Measurements from ENCODE around the gene KRTAP4-16. TPM values are rescaled to one million over a fixed set of nuclear protein-coding genes. Genes with fewer than 3 reads are reported as not detected.
"Not testable (repeated sequence)": the region's sequence is repeated elsewhere in the genome, so short reads cannot be mapped to it uniquely, and the experiment has no call there.

Gene KRTAP4-16
- not detected for polyA plus RNA-seq (2013, experiment 1 of 2)
- polyA plus RNA-seq (2013, experiment 2 of 2): not detected

DNA sequence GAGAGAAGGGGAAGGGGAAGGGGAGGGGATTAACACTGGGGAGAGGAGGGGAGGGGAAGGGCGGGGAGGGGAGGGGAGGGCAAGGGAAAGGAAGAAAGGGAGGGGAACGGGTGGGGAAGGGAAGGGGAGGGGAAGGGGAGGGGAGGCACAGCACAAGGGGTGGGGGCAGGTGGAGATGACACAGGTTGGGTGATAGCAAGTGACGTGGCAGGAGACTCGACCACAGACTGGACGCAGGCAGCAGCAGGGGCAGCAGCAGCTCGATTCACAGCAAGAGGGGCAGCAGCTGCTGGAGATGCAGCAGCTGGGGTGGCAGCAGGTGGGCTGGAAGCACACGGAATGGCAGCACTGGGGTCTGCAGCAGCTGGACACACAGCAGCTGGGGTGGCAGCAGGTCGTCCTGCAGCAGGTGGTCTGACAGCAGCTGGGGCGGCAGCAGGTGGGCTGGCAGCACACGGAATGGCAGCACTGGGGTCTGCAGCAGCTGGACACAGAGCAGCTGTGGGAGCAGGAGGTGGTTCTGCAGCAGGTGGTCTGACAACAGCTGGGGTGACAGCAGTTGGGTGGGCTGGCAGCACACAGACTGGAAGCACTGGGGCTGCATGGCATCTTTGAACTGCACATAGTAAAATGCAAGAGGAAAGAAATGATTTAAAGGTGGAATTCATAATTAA is at the start of gene KRTAP4-16:
Gene KRTAP4-16 (minus strand): TSS at position 624 of the 674 bp plus-strand sequence. CDS start 0 bp downstream, at position 624.
- no peak within 1 kb of the TSS for H3K4me3 ChIP-seq (ENCODE audit: low read length)
- no peak for DNase-seq
- no CpG with 5 or more reads among the region's 10 CpGs for WGBS (ENCODE audit: extremely low coverage, insufficient coverage, low lambda C conversion rate)

DNA sequence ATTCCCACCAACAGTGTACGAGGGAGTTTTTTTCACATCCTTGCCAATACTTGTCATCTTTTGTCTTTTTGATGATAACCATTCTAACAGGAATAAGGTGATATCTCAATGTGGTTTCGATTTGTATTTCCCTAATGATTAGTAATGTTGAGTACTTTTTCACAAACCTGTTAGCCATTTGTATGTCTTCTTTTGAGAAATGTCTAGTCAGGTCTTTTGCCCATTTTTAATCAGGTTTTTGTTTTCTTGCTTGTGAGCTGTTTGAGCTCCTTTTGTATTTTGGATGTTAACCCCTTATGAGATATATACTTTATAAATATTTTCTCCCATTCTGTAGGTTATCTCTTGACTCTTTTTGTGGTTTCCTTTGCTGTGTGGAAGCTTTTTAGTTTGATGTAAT is 49.5 kb upstream of the KRTAP4-16 start:
- H3K27ac ChIP-seq (ENCODE audit: low read depth, low read length): no peak overlapping the region
- no CpG with 5 or more reads among the region's 2 CpGs for WGBS (ENCODE audit: extremely low coverage, insufficient coverage, low lambda C conversion rate)
- H2BK120ac ChIP-seq (ENCODE audit: low read depth, low read length): no peak overlapping the region
- DNase-seq: no peak
- no peak overlapping the region for H4K5ac ChIP-seq (ENCODE audit: low read length)
- H3K4ac ChIP-seq (ENCODE audit: low read depth, low read length): no peak overlapping the region
- H3K4me3 ChIP-seq (ENCODE audit: low read length): no peak overlapping the region
- H3K4me2 ChIP-seq (ENCODE audit: low read length): no peak overlapping the region
- H3K56ac ChIP-seq (ENCODE audit: low read length): no peak overlapping the region
- H3K27me3 ChIP-seq (ENCODE audit: insufficient read depth, low read length, poor library complexity): no peaks in the 10 kb centered on the region
- H2BK15ac ChIP-seq (replicated peaks; ENCODE audit: low read depth): no peak overlapping the region
- no peaks in the 10 kb centered on the region for H3K4me1 ChIP-seq (ENCODE audit: control insufficient read depth, low read depth, low read length)
- H3K36me3 ChIP-seq (ENCODE audit: control insufficient read depth, insufficient read depth, low read length): no peaks in the 10 kb centered on the region
- no peak overlapping the region for H3K18ac ChIP-seq (ENCODE audit: low read length)
- H3K79me2 ChIP-seq (ENCODE audit: control insufficient read depth, insufficient read depth, low read length): no peaks in the 10 kb centered on the region
- H3K9ac ChIP-seq (ENCODE audit: low read length): no peak overlapping the region
- H2BK5ac ChIP-seq (ENCODE audit: low read length): no peak overlapping the region
- H3K79me1 ChIP-seq (ENCODE audit: low read length): no peaks in the 10 kb centered on the region
- no peak overlapping the region for H3K23ac ChIP-seq (ENCODE audit: low read length)
- H4K8ac ChIP-seq (ENCODE audit: low read depth, low read length): no peak overlapping the region
- no peak overlapping the region for H2AK5ac ChIP-seq (ENCODE audit: low read length)

More for the DNA sequence above, at the start of gene KRTAP4-16:
- no peak within 1 kb of the TSS for H3K9ac ChIP-seq (ENCODE audit: low read length)
- H3K27ac ChIP-seq (ENCODE audit: low read depth, low read length): no peak within 1 kb of the TSS
- H3K23ac ChIP-seq (ENCODE audit: low read length): no peak within 1 kb of the TSS
- H3K4ac ChIP-seq (ENCODE audit: low read depth, low read length): no peak within 1 kb of the TSS
- H3K27me3 ChIP-seq (ENCODE audit: insufficient read depth, low read length, poor library complexity): no peaks in the 10 kb centered on the region
- H3K36me3 ChIP-seq (ENCODE audit: control insufficient read depth, insufficient read depth, low read length): no peaks in the 10 kb centered on the region
- H2BK120ac ChIP-seq (ENCODE audit: low read depth, low read length): no peak within 1 kb of the TSS
- no peak within 1 kb of the TSS for H2BK15ac ChIP-seq (replicated peaks; ENCODE audit: low read depth)
- no peak within 1 kb of the TSS for H4K5ac ChIP-seq (ENCODE audit: low read length)
- H4K8ac ChIP-seq (ENCODE audit: low read depth, low read length): no peak within 1 kb of the TSS
- no peaks in the 10 kb centered on the region for H3K79me2 ChIP-seq (ENCODE audit: control insufficient read depth, insufficient read depth, low read length)
- no peaks in the 10 kb centered on the region for H3K4me1 ChIP-seq (ENCODE audit: control insufficient read depth, low read depth, low read length)
- H3K56ac ChIP-seq (ENCODE audit: low read length): no peak within 1 kb of the TSS
- H2BK5ac ChIP-seq (ENCODE audit: low read length): no peak within 1 kb of the TSS
- H3K4me2 ChIP-seq (ENCODE audit: low read length): no peak within 1 kb of the TSS
- H2AK5ac ChIP-seq (ENCODE audit: low read length): no peak within 1 kb of the TSS
- no peaks in the 10 kb centered on the region for H3K79me1 ChIP-seq (ENCODE audit: low read length)
- H3K18ac ChIP-seq (ENCODE audit: low read length): no peak within 1 kb of the TSS

- Histone ChIP-seq H3K27me3 (ENCODE audit: insufficient read depth, low read length, poor library complexity) (no peaks in the 10 kb centered on the region), H4K8ac (ENCODE audit: low read depth, low read length) (no peak overlapping the region), H3K79me2 (ENCODE audit: control insufficient read depth, insufficient read depth, low read length) (no peaks in the 10 kb centered on the region), H4K5ac (ENCODE audit: low read length) (no peak overlapping the region), H3K56ac (ENCODE audit: low read length) (no peak overlapping the region), H2BK120ac (ENCODE audit: low read depth, low read length) (no peak overlapping the region), H3K9ac (ENCODE audit: low read length) (no peak overlapping the region), H3K18ac (ENCODE audit: low read length) (no peak overlapping the region), H3K4ac (ENCODE audit: low read depth, low read length) (no peak overlapping the region), H3K79me1 (ENCODE audit: low read length) (no peaks in the 10 kb centered on the region), H3K4me1 (ENCODE audit: control insufficient read depth, low read depth, low read length) (no peaks in the 10 kb centered on the region), H3K4me3 (ENCODE audit: low read length) (no peak overlapping the region), H3K4me2 (ENCODE audit: low read length) (no peak overlapping the region), H3K36me3 (ENCODE audit: control insufficient read depth, insufficient read depth, low read length) (no peaks in the 10 kb centered on the region), H3K27ac (ENCODE audit: low read depth, low read length) (no peak overlapping the region), H2BK15ac (replicated peaks; ENCODE audit: low read depth) (no peak overlapping the region), H3K23ac (ENCODE audit: low read length) (no peak overlapping the region), H2BK5ac (ENCODE audit: low read length) (no peak overlapping the region), H2AK5ac (ENCODE audit: low read length) (no peak overlapping the region)
- DNase-seq: no peak
- WGBS (ENCODE audit: extremely low coverage, insufficient coverage, low lambda C conversion rate): no CpG with 5 or more reads among the region's 4 CpGs
These were observed 48.0 kb upstream of the KRTAP4-16 start for GRCh38 chr17:41150026-41150425.

- Histone ChIP-seq H4K5ac (ENCODE audit: low read length) (no peak within 1 kb of the TSS), H3K18ac (ENCODE audit: low read length) (no peak within 1 kb of the TSS), H3K27ac (ENCODE audit: low read depth, low read length) (no peak within 1 kb of the TSS), H2BK15ac (replicated peaks; ENCODE audit: low read depth) (no peak within 1 kb of the TSS), H3K4ac (ENCODE audit: low read depth, low read length) (no peak within 1 kb of the TSS), H3K79me1 (ENCODE audit: low read length) (no peaks in the 10 kb centered on the region), H3K36me3 (ENCODE audit: control insufficient read depth, insufficient read depth, low read length) (no peaks in the 10 kb centered on the region), H3K4me1 (ENCODE audit: control insufficient read depth, low read depth, low read length) (no peaks in the 10 kb centered on the region), H3K4me3 (ENCODE audit: low read length) (no peak within 1 kb of the TSS), H3K27me3 (ENCODE audit: insufficient read depth, low read length, poor library complexity) (no peaks in the 10 kb centered on the region), H2BK120ac (ENCODE audit: low read depth, low read length) (no peak within 1 kb of the TSS), H4K8ac (ENCODE audit: low read depth, low read length) (no peak within 1 kb of the TSS), H2AK5ac (ENCODE audit: low read length) (no peak within 1 kb of the TSS), H3K4me2 (ENCODE audit: low read length) (no peak within 1 kb of the TSS), H3K23ac (ENCODE audit: low read length) (no peak within 1 kb of the TSS), H3K9ac (ENCODE audit: low read length) (no peak within 1 kb of the TSS), H2BK5ac (ENCODE audit: low read length) (no peak within 1 kb of the TSS), H3K56ac (ENCODE audit: low read length) (no peak within 1 kb of the TSS), H3K79me2 (ENCODE audit: control insufficient read depth, insufficient read depth, low read length) (no peaks in the 10 kb centered on the region)
- WGBS (ENCODE audit: extremely low coverage, insufficient coverage, low lambda C conversion rate): no CpG with 5 or more reads among the region's 2 CpGs
- DNase-seq: no peak
These were observed 47.6 kb upstream of the KRTAP4-16 start, which contains the start of gene KRTAP4-5 for GRCh38 chr17:41149652-41149985. TSS of gene KRTAP4-5 (minus strand) at chr17:41149825. CDS start at chr17:41149767, 58 bp downstream.

GRCh38 chr17:41148971-41149651 is 47.1 kb upstream of the KRTAP4-16 start:
- H3K79me1 ChIP-seq (ENCODE audit: low read length); H2AK5ac ChIP-seq (ENCODE audit: low read length); DNase-seq; H3K36me3 ChIP-seq (ENCODE audit: control insufficient read depth, insufficient read depth, low read length); H3K23ac ChIP-seq (ENCODE audit: low read length); H2BK5ac ChIP-seq (ENCODE audit: low read length); H3K27ac ChIP-seq (ENCODE audit: low read depth, low read length); H2BK15ac ChIP-seq (replicated peaks; ENCODE audit: low read depth); H3K4me1 ChIP-seq (ENCODE audit: control insufficient read depth, low read depth, low read length); H3K18ac ChIP-seq (ENCODE audit: low read length); H3K9ac ChIP-seq (ENCODE audit: low read length); H4K8ac ChIP-seq (ENCODE audit: low read depth, low read length); H3K56ac ChIP-seq (ENCODE audit: low read length); H4K5ac ChIP-seq (ENCODE audit: low read length); H3K27me3 ChIP-seq (ENCODE audit: insufficient read depth, low read length, poor library complexity); H3K4ac ChIP-seq (ENCODE audit: low read depth, low read length); H3K4me2 ChIP-seq (ENCODE audit: low read length); H3K79me2 ChIP-seq (ENCODE audit: control insufficient read depth, insufficient read depth, low read length); H2BK120ac ChIP-seq (ENCODE audit: low read depth, low read length); H3K4me3 ChIP-seq (ENCODE audit: low read length): not testable (repeated sequence)
- no CpG with 5 or more reads among the region's 10 CpGs for WGBS (ENCODE audit: extremely low coverage, insufficient coverage, low lambda C conversion rate)

All from mesendoderm (in vitro differentiated cells).